Activated CD4-positive, alpha-beta T cell treated with anti-CD3 and anti-CD28 coated beads, Interleukin-2, Interleukin-6, amounts not matched to agents 100 ng/mL and 50 ng/mL, durations not matched to agents 16 hours and 8 hours (primary cell): ENCODE data around the gene HAT1.
"Not testable (repeated sequence)": the region's sequence is repeated elsewhere in the genome, so short reads cannot be mapped to it uniquely, and the experiment has no call there.

Source experiments
- DNase-seq: peaks from one replicate; pipeline ENCODE4 v3.0.0-alpha.2; 2020

HAT1 gene

DNA sequence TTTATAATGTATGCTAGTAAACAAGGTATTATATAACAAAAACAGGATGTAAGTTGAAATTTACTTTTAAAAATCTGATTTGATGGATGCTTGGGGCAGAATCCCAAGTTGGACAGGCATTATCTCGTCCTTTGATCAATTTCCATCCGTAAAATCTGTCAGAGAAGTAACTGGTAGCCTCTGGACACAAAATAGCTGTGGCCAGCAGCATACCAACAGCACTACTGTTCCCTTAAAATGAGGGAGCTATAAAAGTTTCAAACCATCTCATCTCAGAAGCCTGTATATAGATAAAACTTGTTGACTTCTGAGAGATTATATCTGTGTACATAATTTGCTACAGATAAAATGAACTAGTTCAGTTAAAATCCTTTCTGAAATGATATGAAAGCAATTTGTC lies 62.8 kb downstream of the HAT1 start:
- DNase-seq = no peak

DNA sequence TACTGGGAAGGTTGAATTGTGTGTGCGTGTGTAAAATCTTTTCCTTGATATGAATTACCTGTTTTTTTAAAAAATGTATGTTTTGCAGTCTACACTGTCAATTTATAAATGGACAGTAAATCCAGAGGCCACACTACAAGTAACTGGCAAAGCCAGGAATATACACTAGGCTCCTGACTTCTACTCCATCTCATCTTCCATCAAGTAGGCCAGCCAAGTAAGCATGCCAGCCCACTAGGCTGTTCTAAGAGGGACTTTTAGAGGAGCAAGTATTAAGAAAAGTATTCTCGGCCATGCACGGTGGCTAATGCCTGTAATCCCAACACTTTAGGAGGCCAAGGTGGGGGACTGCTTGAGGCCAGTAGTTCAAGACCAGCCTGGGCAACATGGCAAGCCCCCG lies 64.5 kb downstream of the HAT1 start:
- DNase-seq = no peak

DNA sequence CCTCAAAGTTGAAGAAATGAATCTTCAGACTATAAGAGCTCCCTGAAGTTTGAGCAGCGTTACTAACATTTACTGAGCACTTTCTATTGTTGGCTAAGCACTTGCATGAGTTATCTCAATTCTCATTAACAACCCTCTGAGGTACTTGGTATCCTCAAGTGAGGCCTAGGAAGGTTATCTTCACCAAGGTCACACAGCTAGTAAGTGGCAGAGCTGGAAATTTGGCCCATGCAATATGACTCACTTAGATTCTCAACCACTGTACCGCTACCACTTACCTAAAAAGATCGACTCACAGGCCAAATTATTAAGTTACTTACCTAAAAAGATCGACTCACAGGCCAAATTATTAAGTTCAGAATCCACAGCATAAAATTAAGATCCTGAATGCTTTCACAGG lies 68.8 kb downstream of the HAT1 start:
- no peak for DNase-seq

DNA sequence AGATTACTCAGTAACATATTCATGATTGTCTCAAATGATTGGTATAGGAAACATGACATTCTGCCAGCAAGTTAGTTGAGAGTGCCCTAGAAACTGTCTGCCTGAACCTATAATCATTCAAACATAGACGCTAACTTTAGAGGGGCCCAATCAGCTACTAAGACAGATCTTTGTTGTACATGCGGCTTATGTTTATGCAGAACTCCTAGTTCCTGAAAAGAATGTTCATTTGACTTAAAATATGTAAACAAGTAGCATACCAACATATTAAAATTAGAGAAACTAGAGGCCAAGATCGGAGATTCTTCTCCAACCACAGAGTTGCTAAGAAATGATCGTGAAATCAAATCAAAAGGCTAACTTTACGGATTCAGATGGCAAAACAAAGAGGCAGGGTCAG lies 73.3 kb downstream of the HAT1 start:
- no peak for DNase-seq

DNA sequence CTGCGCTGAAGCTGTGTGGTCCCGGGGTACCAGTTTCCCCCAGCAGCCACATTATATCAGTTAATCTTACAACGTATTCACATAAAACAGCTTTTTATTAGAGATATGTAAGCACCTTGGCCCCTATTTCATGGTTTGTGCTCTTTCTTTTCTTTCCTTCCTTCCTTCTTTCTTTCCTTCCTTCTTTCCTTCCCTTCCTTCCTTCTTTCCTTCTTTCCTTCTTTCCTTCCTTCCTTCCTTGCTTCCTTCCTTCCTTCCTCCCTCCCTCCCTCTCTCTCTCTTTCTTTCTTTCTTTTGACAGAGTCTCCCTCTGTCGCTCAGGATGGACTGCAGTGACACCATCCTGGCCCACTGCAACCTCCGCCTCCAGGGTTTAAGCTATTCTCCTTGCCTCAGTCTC lies 73.8 kb downstream of the HAT1 start:
- no peak for DNase-seq

DNA sequence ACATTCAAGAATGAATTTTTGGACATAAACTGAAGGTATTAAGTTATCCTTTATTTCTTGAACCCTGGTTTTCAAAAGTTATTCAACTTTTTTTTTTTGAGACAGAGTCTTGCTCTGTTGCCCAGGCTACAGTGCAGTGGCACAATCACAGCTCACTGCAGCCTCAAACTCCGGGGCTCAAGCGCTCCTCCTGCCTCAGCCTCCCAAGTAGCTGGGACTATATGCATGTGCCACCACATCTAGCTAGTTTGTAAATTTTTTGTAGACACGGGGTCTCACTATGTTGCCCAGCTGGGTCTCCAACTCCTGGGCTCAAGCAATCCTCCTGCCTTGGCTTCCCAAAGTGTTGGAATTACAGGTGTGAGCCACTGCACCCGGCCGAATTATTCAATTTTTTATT lies 74.8 kb downstream of the HAT1 start:
- DNase-seq = not testable (repeated sequence)

DNA sequence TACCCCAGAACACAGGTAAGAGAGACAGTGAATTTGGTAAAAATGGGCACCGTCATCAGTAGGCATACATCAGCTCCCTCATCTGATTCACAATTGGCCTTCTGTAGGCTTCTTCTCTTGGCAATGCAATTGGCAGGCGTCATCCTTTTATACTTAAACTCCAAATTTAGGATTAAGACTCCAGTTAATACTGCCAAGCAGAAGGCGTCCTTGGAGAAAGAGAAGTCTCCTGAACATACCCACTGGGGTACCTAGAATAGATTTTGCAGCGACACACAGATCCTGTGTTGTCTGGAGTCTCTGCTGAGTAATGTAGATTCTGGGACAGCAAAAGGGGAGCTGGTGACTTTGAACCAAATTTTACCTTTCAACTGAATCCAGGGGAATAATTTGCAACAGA lies 76.9 kb downstream of the HAT1 start:
- no peak for DNase-seq

DNA sequence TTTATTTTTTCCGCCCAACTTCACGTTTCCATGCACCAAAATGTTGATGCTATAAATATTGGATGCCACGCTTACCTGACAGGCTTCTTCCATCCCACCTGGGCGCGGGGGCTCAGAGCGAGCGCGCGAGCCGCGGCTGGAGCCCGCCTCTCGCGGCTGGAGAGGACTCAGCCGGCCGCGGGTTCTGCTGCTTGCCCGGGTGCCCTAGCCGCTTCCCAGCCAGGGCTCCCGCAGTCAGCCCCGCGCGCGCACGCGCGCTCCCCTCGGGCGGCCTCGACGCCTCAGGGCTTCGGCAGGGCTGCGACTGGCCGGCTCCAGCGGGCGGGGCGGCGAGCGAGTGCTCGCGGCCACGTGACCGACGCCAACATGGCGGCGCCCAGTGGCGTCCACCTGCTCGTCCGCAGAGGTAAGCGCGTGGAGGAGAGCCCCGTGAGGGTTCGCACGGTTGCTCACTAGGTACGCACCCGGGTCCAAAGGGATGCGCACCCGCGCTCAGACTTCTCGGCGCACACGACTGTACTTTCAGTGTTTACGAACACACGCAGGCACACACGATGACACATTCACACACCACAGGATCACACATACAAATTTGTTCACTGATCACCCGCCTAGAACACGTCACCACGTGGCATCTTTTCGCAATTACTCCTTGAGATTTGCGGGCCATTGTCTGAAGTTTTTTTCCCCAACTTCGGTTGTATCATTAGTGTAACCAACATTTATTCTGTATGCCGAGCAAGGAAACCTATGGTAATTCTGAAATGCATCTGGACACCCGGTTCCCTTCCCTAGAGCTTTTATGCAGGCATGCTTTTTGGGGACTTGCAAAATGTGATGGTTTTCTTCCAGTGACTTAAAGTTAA lies 77.6 kb downstream of the HAT1 start, which contains the start of gene METAP1D:
METAP1D (plus strand) TSS at position 350 of the 866 bp plus-strand sequence; CDS start at position 367, 17 bp downstream.
- DNase-seq = peak; percentile 96

DNA sequence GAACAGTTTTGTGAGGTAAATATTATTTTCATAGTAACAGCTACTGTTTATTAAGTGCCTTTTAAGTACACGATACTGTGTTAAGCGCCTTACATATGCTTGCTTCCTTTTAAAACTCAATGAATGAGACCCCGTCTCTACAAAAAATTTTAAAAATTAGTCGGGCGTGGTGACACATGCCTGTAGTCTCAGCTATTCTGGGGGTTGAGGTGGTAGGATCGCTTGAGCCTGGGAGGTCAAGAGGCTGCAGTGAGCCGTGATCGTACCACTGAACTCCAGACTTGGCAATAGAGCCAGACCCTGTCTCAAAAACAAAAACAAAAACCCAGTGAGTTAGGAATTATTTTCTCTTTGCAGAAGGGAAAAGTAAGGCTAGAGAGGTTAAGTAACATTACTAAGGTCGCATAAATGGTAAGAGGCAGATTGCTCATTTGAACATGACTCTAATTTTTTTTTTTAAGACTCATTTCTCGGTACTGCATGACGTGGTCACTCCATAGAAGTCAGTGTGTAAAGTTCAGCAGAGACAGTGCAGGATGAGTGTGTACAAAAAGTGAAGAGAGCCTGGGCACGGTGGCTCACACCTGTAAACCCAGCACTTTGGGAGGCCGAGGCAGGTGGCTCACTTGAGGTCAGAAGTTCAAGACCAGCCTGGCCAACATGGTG lies 78.6 kb downstream of the HAT1 start:
- no peak for DNase-seq

DNA sequence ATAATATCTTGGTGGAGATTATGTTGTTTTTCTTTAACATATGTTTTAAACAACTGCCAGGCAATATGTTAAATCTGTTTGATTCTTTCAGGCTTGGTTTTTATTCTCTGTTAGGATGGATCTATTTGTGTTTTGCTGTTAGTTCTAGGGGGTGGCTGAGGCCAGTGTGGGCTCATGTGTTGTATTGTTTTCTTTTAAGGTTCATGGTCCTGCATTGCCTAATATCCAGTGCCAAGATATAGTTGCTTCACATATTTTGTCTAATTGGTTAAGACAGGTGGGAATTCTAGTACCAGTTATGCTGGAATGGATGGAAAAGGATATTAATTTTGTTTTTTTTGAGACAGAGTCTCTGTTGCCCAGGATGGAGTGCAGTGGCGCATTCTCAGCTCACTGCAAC lies 85.1 kb downstream of the HAT1 start:
- DNase-seq = no peak

DNA sequence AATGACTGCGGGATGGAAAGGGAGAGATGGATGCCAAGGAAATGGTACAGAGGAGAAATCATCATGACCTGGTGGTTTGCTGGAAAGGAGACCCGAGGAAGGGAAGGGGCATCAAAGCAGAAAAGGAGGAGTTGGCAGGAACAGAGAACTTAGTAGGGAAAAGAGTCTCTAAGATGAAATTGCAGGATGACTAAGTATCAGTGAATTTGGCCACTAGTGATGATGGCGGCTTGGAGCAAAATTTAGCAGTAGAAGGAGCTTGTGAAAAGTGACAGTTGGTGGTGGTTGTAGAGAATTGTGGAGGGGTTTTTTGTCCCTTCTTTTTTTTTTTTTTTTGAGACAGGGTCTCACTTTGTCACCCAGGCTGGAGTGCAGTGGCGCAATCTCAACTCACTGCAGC lies 87.6 kb downstream of the HAT1 start:
- DNase-seq = no peak

DNA sequence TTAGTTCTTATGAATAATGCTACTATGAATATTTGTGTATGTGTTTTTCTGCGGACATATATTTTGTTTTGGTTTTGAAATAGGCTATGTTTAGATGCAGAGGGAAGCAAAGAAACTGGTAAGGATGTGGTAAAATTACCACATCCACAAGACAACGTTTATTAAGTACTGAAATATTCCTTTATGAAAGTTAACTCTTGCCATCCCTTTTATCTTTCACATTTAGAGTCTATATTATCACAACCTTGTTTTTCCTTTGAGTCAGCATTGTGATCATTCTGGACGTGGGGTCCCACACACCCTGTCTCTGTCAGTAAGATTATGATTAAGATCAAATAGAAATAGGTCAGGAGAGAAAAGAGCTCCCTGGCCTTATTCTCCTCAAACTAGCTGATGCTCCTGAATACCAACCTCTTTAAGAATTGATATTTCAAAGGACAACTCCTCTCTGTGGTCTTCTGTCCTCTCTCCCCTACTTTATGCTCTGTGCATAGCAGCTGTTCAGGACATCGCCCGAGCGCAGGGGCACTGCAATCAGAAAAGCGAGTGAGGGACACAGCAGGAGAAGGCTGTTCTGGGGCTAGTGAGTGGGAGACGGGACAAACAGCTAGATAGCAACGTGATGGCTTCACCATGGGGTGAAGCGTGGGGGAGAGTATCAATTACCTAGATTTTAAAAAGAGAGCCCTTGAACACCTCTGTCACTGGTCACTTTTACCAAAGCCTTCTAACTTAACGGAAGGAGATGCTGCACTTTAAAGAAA lies 89.7 kb downstream of the HAT1 start:
- DNase-seq = peak; percentile 44

DNA sequence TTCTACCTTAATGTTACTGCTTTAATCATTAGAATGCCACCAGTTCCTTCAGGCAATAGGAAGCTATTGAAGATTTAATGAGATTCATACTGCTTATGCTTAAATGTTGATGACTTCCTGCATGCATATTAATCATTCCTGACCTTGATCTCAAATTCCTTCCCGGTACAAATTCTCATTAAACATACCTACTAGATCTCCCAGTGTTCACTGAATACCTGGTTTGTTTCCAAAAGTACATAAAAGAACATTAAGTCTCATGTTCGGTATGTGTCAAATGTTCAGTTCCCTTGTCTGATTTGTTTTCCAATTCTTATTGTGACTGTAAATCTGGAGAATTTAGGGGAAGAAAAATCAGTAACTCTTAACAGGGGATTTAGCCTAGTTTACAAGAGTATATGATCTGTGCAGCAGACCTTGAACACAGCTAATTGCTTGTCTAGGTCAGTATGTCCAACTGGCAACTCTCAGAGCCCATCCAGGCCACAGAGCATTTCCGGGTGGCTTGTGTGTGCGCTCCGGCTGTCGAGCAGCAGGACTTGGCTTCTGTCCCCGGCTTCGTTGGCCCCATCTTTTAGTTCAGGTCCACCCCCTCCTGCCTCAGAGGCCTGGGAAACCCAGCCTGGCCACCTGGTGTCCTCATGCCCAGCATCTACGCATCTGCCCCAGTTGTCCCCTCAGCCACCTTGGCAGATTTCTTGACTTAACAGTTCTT lies 90.6 kb downstream of the HAT1 start:
- no peak for DNase-seq

DNA sequence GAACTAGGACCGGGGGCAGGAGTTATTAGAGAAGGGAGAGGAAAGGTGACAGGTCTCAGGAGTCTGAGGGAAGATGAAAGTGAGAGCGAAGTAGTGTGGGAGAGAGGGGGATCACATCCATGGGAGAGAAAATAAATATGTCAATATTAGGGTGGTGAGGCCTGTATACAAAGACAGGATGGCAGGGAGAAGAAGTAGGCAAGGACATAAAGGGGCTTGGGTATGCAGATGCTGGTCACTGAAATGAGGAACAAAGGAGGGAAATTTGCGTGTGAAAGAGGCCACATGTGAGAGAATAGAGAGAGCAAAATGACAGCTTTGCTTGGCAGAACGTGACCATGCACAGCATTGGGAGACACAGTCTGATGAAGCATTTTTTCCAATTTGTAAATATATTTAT lies 91.1 kb downstream of the HAT1 start:
- no peak for DNase-seq

DNA sequence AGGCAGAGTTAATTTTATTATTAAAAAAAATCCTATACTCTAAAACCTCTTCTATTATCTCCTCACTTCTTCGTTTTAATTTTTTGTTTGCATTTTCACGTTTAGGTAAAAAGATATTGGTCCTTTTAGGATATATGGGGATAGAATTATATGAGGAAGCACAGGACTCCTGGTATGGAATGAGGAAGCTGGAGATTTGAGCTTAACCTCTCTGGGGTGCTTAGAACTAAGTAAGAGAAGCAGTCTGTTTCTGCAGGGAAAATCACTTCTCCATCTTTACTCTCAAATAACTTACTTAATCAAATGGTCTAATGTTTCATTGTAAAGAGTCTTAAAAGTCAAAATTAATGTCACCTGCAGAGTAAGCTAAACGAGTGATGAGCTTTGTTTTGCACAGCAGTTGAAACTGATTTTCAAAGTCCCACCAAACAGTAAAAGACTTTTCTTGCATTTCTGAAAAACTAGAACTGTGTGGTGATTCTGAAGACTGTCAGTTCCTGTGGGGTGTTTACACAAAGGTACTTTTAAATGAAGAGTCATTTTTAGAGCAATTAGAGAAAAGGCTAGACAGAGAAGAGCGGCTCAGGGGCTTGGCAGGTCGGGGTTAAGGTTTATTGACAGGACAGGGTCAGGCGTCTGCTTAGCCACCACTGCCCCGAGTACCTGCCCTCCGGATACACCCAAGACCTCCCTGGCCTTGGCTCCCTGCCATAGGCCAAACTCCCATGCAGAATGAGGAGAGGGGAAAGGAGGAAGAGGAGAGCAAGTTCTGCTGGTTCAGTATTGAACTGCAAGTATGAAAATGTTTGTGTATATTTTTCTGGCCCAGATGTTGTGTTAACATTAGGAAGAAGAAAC lies 99.0 kb downstream of the HAT1 start:
- DNase-seq = no peak

DNA sequence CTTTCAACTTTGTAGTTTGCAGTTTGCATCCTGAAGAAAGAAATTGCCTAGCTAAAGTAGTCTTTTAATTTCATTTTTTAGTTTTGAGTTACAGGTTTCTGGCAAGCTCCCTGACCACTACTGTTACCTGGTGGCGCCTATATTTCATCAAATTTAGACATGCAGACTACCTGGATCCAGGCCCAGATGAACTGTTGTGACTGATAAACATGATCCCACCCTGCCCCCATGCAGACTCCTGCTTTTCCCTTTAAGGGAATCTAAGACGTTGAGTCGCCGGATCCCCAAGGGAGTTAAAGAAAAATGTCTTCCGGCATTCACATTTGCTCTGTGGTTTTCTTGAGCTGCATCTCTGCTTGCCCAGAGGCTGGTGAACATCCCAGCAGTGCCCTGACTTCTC lies 99.7 kb downstream of the HAT1 start:
- no peak for DNase-seq

DNA sequence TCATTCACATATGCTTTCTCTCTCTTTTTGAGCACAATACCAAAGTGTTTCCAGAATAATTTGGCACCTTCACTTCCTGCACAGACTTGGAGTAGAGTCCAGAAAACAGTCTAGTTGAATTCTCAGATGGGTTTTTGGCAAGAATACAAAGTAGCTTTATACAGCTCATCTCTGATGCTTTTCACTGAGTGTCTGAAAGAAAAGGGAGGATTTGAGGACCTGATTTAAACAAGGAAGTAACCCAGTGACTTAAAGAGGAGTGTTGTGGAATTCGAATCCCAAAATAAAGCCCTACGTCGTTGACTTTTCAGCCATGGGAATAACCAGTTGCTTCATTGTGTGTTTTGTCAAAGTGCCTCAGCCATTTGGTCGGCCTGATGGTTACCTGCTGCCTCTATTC lies 109.3 kb downstream of the HAT1 start:
- DNase-seq = no peak
